ENCODE data around the gene TCN2. TPM values are rescaled to one million over a fixed set of nuclear protein-coding genes. Genes with fewer than 3 reads are reported as not detected.
"Not testable (repeated sequence)": the region's sequence is repeated elsewhere in the genome, so short reads cannot be mapped to it uniquely, and the experiment has no call there.

Gene TCN2
- total RNA-seq, 1 donor from 2014 or later: 15.5 TPM

DNA sequence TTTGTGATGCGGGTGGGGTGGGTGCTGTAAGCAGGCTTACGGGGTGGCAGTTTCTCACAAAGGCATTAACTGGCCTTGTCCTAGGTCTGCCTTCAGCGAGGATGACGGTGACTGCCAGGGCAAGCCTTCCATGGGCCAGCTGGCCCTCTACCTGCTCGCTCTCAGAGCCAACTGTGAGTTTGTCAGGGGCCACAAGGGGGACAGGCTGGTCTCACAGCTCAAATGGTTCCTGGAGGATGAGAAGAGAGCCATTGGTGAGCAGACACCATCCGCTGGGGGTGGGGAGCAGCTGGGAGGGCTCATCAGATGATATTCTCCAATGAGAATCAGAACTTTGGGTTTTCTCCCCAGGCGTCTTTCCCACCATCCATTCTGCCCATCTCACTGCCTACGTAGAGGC, 5.8 kb downstream of the TCN2 start:
- Mint-ChIP-seq H3K9me3 (no peaks in the 10 kb centered on the region), H3K4me3 (no peak overlapping the region), H3K27ac (no peak overlapping the region), H3K4me1 (peaks cover 10% of the 10 kb centered on the region), H3K27me3 (ENCODE audit: low read depth) (no peaks in the 10 kb centered on the region), H3K36me3 (peaks cover 10% of the 10 kb centered on the region)
- TF ChIP-seq, protein P1, sequence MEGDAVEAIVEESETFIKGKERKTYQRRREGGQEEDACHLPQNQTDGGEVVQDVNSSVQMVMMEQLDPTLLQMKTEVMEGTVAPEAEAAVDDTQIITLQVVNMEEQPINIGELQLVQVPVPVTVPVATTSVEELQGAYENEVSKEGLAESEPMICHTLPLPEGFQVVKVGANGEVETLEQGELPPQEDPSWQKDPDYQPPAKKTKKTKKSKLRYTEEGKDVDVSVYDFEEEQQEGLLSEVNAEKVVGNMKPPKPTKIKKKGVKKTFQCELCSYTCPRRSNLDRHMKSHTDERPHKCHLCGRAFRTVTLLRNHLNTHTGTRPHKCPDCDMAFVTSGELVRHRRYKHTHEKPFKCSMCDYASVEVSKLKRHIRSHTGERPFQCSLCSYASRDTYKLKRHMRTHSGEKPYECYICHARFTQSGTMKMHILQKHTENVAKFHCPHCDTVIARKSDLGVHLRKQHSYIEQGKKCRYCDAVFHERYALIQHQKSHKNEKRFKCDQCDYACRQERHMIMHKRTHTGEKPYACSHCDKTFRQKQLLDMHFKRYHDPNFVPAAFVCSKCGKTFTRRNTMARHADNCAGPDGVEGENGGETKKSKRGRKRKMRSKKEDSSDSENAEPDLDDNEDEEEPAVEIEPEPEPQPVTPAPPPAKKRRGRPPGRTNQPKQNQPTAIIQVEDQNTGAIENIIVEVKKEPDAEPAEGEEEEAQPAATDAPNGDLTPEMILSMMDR (IDR thresholded peaks at IDR 0.05; ENCODE audit: unreplicated experiment): no peak
- no peak for DNase-seq (ENCODE audit: low spot score in 2 of 2, unreplicated experiment in 2 of 2)

DNA sequence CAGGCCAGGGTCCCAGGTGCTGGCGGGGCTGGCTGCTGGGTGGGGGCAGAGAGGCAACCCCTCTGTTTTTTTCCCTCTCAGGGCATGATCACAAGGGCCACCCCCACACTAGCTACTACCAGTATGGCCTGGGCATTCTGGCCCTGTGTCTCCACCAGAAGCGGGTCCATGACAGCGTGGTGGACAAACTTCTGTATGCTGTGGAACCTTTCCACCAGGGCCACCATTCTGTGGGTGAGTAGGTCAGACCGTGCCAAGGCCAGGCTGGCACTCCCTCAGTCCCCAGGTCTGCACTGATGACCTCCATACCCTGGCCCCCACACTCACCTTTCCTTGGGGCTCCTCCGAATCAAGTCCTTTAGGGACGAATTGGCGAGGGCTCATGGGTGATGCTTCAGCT, 7.3 kb downstream of the TCN2 start:
- Mint-ChIP-seq H3K4me3 (no peak overlapping the region), H3K4me1 (peaks cover 2% of the 10 kb centered on the region), H3K27me3 (ENCODE audit: low read depth) (no peaks in the 10 kb centered on the region), H3K36me3 (peaks cover 10% of the 10 kb centered on the region), H3K9me3 (no peaks in the 10 kb centered on the region), H3K27ac (no peak overlapping the region)
- TF ChIP-seq, protein P1 (IDR thresholded peaks at IDR 0.05; ENCODE audit: unreplicated experiment): no peak
- no peak for DNase-seq (ENCODE audit: low spot score in 2 of 2, unreplicated experiment in 2 of 2)

GRCh38 chr22:30614879-30615278, 7.9 kb downstream of the TCN2 start:
- Mint-ChIP-seq H3K4me1 (no peaks in the 10 kb centered on the region), H3K27ac (no peak overlapping the region), H3K4me3 (no peak overlapping the region), H3K36me3 (peaks cover 10% of the 10 kb centered on the region), H3K27me3 (ENCODE audit: low read depth) (no peaks in the 10 kb centered on the region), H3K9me3 (no peaks in the 10 kb centered on the region)
- DNase-seq (ENCODE audit: low spot score in 2 of 2, unreplicated experiment in 2 of 2): no peak
- TF ChIP-seq, protein P1 (IDR thresholded peaks at IDR 0.05; ENCODE audit: unreplicated experiment): no peak

- TF ChIP-seq, protein P1 (IDR thresholded peaks at IDR 0.05; ENCODE audit: unreplicated experiment): no peak
- Mint-ChIP-seq H3K9me3 (no peaks in the 10 kb centered on the region), H3K4me1 (no peaks in the 10 kb centered on the region), H3K4me3 (no peak overlapping the region), H3K36me3 (peaks cover 10% of the 10 kb centered on the region), H3K27ac (no peak overlapping the region), H3K27me3 (ENCODE audit: low read depth) (no peaks in the 10 kb centered on the region)
- DNase-seq (ENCODE audit: low spot score in 2 of 2, unreplicated experiment in 2 of 2): no peak
Measured at GRCh38 chr22:30615543-30615954, 8.6 kb downstream of the TCN2 start.

GRCh38 chr22:30617819-30618218, 10.8 kb downstream of the TCN2 start:
- Mint-ChIP-seq H3K27ac (no peak overlapping the region), H3K4me1 (no peaks in the 10 kb centered on the region), H3K4me3 (no peak overlapping the region), H3K36me3 (peaks cover 11% of the 10 kb centered on the region), H3K27me3 (ENCODE audit: low read depth) (no peaks in the 10 kb centered on the region), H3K9me3 (no peaks in the 10 kb centered on the region)
- TF ChIP-seq, protein P1 (IDR thresholded peaks at IDR 0.05; ENCODE audit: unreplicated experiment): no peak
- DNase-seq (ENCODE audit: low spot score in 2 of 2, unreplicated experiment in 2 of 2): no peak

DNA sequence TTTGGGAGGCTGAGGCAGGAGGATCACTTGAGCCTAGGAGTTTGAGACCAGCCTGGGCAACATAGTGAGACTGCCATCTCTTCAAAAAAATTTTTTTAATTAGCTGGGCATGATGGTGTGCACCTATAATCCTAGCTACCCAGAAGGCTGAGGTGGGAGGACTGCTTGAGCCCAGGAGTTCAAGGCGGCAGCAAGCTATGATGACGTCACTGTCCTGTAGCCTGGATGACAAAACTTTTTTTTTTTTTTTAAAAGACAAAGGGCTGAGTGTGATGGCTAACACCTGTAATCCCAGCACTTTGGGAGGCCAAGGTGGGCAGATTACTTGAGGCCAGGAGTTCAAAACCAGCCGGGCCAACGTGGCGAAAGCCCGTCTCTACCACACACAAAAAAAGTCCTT, 12.9 kb downstream of the TCN2 start:
- H3K36me3 Mint-ChIP-seq: peaks cover 14% of the 10 kb centered on the region
- not testable (repeated sequence) for H3K4me3 Mint-ChIP-seq; H3K9me3 Mint-ChIP-seq; DNase-seq (ENCODE audit: low spot score in 2 of 2, unreplicated experiment in 2 of 2); H3K27ac Mint-ChIP-seq; H3K27me3 Mint-ChIP-seq (ENCODE audit: low read depth); H3K4me1 Mint-ChIP-seq

Measured in mesothelial cell of epicardium (in vitro differentiated cells).